HL-60 (cell line): Measurements from ENCODE around the gene ST6GALNAC3.

ENCODE experiments used
- GABPA ChIP-seq: IDR thresholded peaks from 2 replicates; pipeline ENCODE4 v1.6.1; 2012; ENCODE audit warnings: low read depth
- POLR2AphosphoS5 ChIP-seq: IDR thresholded peaks from 2 replicates; pipeline ENCODE4 v1.6.1; 2012; ENCODE audit warnings: low read depth
- SPI1 ChIP-seq: IDR thresholded peaks from 2 replicates; pipeline ENCODE4 v1.6.1; 2012; ENCODE audit warnings: low read depth, mild to moderate bottlenecking, borderline replicate concordance
- TF ChIP-seq, protein P1 (sequence below): IDR thresholded peaks from one replicate; pipeline ENCODE4 v1.5.1; 2011; ENCODE audit warnings: low read length, control low read depth, inconsistent platforms; ENCODE audit not compliant: insufficient read depth
- TF ChIP-seq, protein P2 (sequence below): IDR thresholded peaks from 2 replicates; pipeline ENCODE4 v1.6.1; 2012; ENCODE audit warnings: low read depth; ENCODE audit not compliant: insufficient replicate concordance

DNA sequence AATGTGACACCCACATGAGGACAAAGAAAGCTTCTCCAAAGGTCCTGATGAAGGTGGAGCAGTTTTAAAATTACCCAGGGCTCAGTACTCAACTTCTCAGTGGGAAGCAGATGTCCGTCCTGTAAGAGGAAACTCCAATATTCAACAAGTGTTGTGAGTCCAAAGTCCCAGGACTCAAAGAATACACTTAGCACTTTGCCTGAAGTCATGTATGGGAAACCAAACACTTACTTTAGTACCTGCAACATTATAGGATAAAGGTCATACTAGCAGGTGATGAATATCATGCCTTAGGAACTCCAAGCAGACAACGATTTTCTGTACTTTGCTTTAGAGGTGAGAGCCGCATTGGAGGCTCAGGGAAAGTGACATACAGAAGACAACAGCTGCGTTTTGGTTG, 37.2 kb upstream of the ST6GALNAC3 start:
- TF ChIP-seq, protein P1, sequence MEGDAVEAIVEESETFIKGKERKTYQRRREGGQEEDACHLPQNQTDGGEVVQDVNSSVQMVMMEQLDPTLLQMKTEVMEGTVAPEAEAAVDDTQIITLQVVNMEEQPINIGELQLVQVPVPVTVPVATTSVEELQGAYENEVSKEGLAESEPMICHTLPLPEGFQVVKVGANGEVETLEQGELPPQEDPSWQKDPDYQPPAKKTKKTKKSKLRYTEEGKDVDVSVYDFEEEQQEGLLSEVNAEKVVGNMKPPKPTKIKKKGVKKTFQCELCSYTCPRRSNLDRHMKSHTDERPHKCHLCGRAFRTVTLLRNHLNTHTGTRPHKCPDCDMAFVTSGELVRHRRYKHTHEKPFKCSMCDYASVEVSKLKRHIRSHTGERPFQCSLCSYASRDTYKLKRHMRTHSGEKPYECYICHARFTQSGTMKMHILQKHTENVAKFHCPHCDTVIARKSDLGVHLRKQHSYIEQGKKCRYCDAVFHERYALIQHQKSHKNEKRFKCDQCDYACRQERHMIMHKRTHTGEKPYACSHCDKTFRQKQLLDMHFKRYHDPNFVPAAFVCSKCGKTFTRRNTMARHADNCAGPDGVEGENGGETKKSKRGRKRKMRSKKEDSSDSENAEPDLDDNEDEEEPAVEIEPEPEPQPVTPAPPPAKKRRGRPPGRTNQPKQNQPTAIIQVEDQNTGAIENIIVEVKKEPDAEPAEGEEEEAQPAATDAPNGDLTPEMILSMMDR, result no peak
- TF ChIP-seq, protein P2, sequence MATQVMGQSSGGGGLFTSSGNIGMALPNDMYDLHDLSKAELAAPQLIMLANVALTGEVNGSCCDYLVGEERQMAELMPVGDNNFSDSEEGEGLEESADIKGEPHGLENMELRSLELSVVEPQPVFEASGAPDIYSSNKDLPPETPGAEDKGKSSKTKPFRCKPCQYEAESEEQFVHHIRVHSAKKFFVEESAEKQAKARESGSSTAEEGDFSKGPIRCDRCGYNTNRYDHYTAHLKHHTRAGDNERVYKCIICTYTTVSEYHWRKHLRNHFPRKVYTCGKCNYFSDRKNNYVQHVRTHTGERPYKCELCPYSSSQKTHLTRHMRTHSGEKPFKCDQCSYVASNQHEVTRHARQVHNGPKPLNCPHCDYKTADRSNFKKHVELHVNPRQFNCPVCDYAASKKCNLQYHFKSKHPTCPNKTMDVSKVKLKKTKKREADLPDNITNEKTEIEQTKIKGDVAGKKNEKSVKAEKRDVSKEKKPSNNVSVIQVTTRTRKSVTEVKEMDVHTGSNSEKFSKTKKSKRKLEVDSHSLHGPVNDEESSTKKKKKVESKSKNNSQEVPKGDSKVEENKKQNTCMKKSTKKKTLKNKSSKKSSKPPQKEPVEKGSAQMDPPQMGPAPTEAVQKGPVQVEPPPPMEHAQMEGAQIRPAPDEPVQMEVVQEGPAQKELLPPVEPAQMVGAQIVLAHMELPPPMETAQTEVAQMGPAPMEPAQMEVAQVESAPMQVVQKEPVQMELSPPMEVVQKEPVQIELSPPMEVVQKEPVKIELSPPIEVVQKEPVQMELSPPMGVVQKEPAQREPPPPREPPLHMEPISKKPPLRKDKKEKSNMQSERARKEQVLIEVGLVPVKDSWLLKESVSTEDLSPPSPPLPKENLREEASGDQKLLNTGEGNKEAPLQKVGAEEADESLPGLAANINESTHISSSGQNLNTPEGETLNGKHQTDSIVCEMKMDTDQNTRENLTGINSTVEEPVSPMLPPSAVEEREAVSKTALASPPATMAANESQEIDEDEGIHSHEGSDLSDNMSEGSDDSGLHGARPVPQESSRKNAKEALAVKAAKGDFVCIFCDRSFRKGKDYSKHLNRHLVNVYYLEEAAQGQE, result no peak
- TF ChIP-seq POLR2AphosphoS5 (no peak), SPI1 (no peak), GABPA (no peak)
